GM19328 (cell line): Measurements from ENCODE around the gene PIK3R1.

Experiments
- ATAC-seq: cut with Tn5 transposase; IDR thresholded peaks from one replicate; pipeline ENCODE4 v1.9.1; 2021; ENCODE audit warnings: mild to moderate bottlenecking, moderate library complexity; ENCODE audit not compliant: unreplicated experiment

The PIK3R1 gene

GRCh38 chr5:68268101-68268851 is 52.7 kb downstream of the PIK3R1 start:
- no peak for ATAC-seq

GRCh38 chr5:68268852-68269130 is 53.2 kb downstream of the PIK3R1 start:
- ATAC-seq = no peak

- ATAC-seq = no peak
Observed at GRCh38 chr5:68269820-68270219, 54.3 kb downstream of the PIK3R1 start.

- no peak for ATAC-seq
Observed at GRCh38 chr5:68270399-68270975, 54.9 kb downstream of the PIK3R1 start.

- no peak for ATAC-seq
Observed at GRCh38 chr5:68271124-68271523, 55.6 kb downstream of the PIK3R1 start.

GRCh38 chr5:68272289-68272688 is 56.7 kb downstream of the PIK3R1 start:
- ATAC-seq = no peak

GRCh38 chr5:68273717-68274409 is 58.3 kb downstream of the PIK3R1 start:
- ATAC-seq = no peak

GRCh38 chr5:68274847-68275651 is 59.5 kb downstream of the PIK3R1 start:
- no peak for ATAC-seq

GRCh38 chr5:68276740-68277139 is 61.2 kb downstream of the PIK3R1 start:
- no peak for ATAC-seq

GRCh38 chr5:68277431-68277830 is 61.9 kb downstream of the PIK3R1 start:
- no peak for ATAC-seq

GRCh38 chr5:68279984-68280383 is 64.4 kb downstream of the PIK3R1 start:
- ATAC-seq = no peak

- ATAC-seq = no peak
Observed at GRCh38 chr5:68282001-68282400, 66.4 kb downstream of the PIK3R1 start.

- ATAC-seq = no peak
Observed at GRCh38 chr5:68283766-68284165, 68.2 kb downstream of the PIK3R1 start.

GRCh38 chr5:68285075-68285840 is 69.7 kb downstream of the PIK3R1 start:
- ATAC-seq = no peak

- ATAC-seq = no peak
Observed at GRCh38 chr5:68285851-68286611, 70.5 kb downstream of the PIK3R1 start.

- ATAC-seq = no peak
Observed at GRCh38 chr5:68286612-68286912, 71.0 kb downstream of the PIK3R1 start.

- ATAC-seq = no peak
Observed at GRCh38 chr5:68287631-68287975, 72.0 kb downstream of the PIK3R1 start.

- ATAC-seq = peak; percentile 74
Observed at GRCh38 chr5:68287976-68288706, 72.6 kb downstream of the PIK3R1 start.

- no peak for ATAC-seq
Observed at GRCh38 chr5:68288707-68289134, 73.2 kb downstream of the PIK3R1 start.

GRCh38 chr5:68289498-68289897 is 73.9 kb downstream of the PIK3R1 start:
- no peak for ATAC-seq
